Parathyroid adenoma (tissue), 2 donors: ENCODE measurements around the gene C10orf88.
A peak's percentile ranks its signal among the peaks of the same experiment; 100 is the strongest.

Experiments used
- H2AFZ ChIP-seq: fragments of 300-600 bp; sonication (generic); one replicate; pipeline ENCODE4 v1.7.0; 2017; ENCODE audit warnings: antibody characterized with exemption, mild to moderate bottlenecking
- H3K27ac ChIP-seq: fragments of 300-600 bp; sonication (generic); one replicate; pipeline ENCODE4 v1.7.0; 2017
- H3K27me3 ChIP-seq: fragments of 300-600 bp; sonication (generic); one replicate; pipeline ENCODE4 v1.7.0; 2017; ENCODE audit warnings: low read length; ENCODE audit not compliant: control insufficient read depth, insufficient read depth
- H3K36me3 ChIP-seq: fragments of 300-600 bp; sonication (generic); one replicate; pipeline ENCODE4 v1.7.0; 2017; ENCODE audit warnings: low read length; ENCODE audit not compliant: control insufficient read depth, insufficient read depth
- H3K4me1 ChIP-seq: fragments of 300-600 bp; sonication (generic); one replicate; pipeline ENCODE4 v1.7.0; 2017; ENCODE audit warnings: control low read depth
- H3K4me2 ChIP-seq: fragments of 300-600 bp; sonication (generic); one replicate; pipeline ENCODE4 v1.7.0; 2017; ENCODE audit warnings: low read length
- H3K4me3 ChIP-seq: fragments of 300-600 bp; sonication (generic); one replicate; pipeline ENCODE4 v1.7.0; 2017; ENCODE audit warnings: low read depth, low read length
- H3K79me2 ChIP-seq: fragments of 300-600 bp; sonication (generic); one replicate; pipeline ENCODE4 v1.7.0; 2017; ENCODE audit warnings: control low read depth
- H3K9ac ChIP-seq: fragments of 300-600 bp; sonication (generic); one replicate; pipeline ENCODE4 v1.7.0; 2017; ENCODE audit warnings: mild to moderate bottlenecking
- H3K9me3 ChIP-seq: fragments of 300-600 bp; sonication (generic); one replicate; pipeline ENCODE4 v1.7.0; 2017; ENCODE audit warnings: low read length; ENCODE audit not compliant: control insufficient read depth
- CTCF ChIP-seq: fragments of 300-600 bp; sonication (generic); IDR thresholded peaks from one replicate; pipeline ENCODE4 v1.7.0; 2017; ENCODE audit warnings: antibody characterized with exemption, mild to moderate bottlenecking
- donor health status: primary hyperparathyroidism.

The C10orf88 gene, protein sequence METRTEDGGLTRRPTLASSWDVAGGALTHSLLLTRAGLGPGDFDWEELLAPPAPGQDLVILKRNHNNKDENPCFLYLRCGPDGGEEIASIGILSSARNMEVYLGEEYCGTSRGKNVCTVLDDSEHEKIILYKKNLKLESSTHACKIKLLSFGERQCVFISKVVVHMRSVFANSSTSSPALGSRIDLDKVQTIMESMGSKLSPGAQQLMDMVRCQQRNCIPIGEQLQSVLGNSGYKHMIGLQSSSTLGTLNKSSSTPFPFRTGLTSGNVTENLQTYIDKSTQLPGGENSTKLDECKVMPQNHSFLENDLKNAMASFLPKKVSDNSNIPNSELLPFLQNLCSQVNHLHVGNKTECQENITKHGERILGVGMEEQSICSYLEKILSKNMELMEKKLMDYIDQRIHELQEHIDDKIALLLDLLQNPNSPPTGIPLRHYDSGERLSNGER

GRCh38 chr10:122953902-122954730 lies at the start of gene C10orf88:
Gene C10orf88, minus strand, starts transcription at chr10:122954227. Its CDS starts 49 bp downstream, at chr10:122954178.
- no peaks in the 10 kb centered on the region for H3K79me2 ChIP-seq
- H3K4me2 ChIP-seq = peak within 1 kb of the TSS; percentile 75
- no peaks in the 10 kb centered on the region for H3K9me3 ChIP-seq
- no peaks in the 10 kb centered on the region for H3K36me3 ChIP-seq
- H3K4me1 ChIP-seq = peaks cover 6% of the 10 kb centered on the region
- peak within 1 kb of the TSS; percentile 39 for H3K27ac ChIP-seq
- H3K9ac ChIP-seq = peak within 1 kb of the TSS; percentile 54
- H2AFZ ChIP-seq = peak within 1 kb of the TSS; percentile 98
- TF ChIP-seq CTCF = no peak
- peak within 1 kb of the TSS; percentile 72 for H3K4me3 ChIP-seq
- H3K27me3 ChIP-seq = no peaks in the 10 kb centered on the region

GRCh38 chr10:123001370-123001769 lies 47.3 kb upstream of the C10orf88 start:
- no peak overlapping the region for H3K9ac ChIP-seq
- TF ChIP-seq CTCF = no peak
- H3K4me3 ChIP-seq = no peak overlapping the region
- H3K27ac ChIP-seq = no peak overlapping the region
- no peak overlapping the region for H3K4me2 ChIP-seq
- no peak overlapping the region for H2AFZ ChIP-seq
- no peaks in the 10 kb centered on the region for H3K36me3 ChIP-seq
- no peaks in the 10 kb centered on the region for H3K9me3 ChIP-seq
- H3K4me1 ChIP-seq = peaks cover 4% of the 10 kb centered on the region
- H3K27me3 ChIP-seq = no peaks in the 10 kb centered on the region
- peaks cover 27% of the 10 kb centered on the region for H3K79me2 ChIP-seq

- H3K79me2 ChIP-seq = peaks cover 18% of the 10 kb centered on the region
- no peak for TF ChIP-seq CTCF
- no peak overlapping the region for H2AFZ ChIP-seq
- no peak overlapping the region for H3K4me2 ChIP-seq
- no peaks in the 10 kb centered on the region for H3K36me3 ChIP-seq
- H3K4me3 ChIP-seq = no peak overlapping the region
- no peaks in the 10 kb centered on the region for H3K27me3 ChIP-seq
- peaks cover 4% of the 10 kb centered on the region for H3K4me1 ChIP-seq
- H3K9me3 ChIP-seq = no peaks in the 10 kb centered on the region
- no peak overlapping the region for H3K9ac ChIP-seq
- H3K27ac ChIP-seq = no peak overlapping the region
Observed at GRCh38 chr10:123000155-123000554, 46.1 kb upstream of the C10orf88 start.

GRCh38 chr10:122999347-122999746 lies 45.3 kb upstream of the C10orf88 start:
- no peaks in the 10 kb centered on the region for H3K9me3 ChIP-seq
- H3K9ac ChIP-seq = no peak overlapping the region
- H3K4me2 ChIP-seq = no peak overlapping the region
- H3K4me3 ChIP-seq = no peak overlapping the region
- H3K36me3 ChIP-seq = no peaks in the 10 kb centered on the region
- H2AFZ ChIP-seq = no peak overlapping the region
- TF ChIP-seq CTCF = no peak
- no peaks in the 10 kb centered on the region for H3K27me3 ChIP-seq
- peaks cover 4% of the 10 kb centered on the region for H3K4me1 ChIP-seq
- H3K79me2 ChIP-seq = peaks cover 18% of the 10 kb centered on the region
- H3K27ac ChIP-seq = no peak overlapping the region
